Hypothalamus (tissue), 51 donors: ENCODE measurements around the gene HBEGF.
"Not testable (repeated sequence)": the region's sequence is repeated elsewhere in the genome, so short reads cannot be mapped to it uniquely, and the experiment has no call there.

Experiments used
- DNase-seq, 51 donors: peaks; one replicate each; lab custom pipeline; 2025; lab: John Stamatoyannopoulos, UW

HBEGF gene

DNA sequence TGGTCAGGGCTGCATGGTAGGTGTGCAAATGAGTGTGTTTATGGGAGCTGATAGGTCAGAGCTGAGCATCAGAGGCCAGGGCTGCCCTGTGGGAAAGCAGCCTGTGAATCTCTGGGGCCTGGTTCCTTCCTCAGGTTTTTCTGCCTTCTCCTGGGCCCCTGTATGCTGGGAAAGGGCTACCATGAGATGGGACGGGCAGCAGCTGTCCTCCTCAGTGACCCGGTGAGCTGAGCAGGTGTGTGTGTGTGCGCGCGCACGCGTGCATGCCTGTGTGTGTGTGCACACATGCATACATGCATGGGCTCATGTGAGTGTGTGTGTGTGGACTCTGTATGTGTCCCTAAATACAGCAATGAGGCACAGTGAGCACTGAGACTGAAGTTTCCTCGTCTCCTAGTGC lies 15.9 kb upstream of the HBEGF start:
- no peak for DNase-seq

DNA sequence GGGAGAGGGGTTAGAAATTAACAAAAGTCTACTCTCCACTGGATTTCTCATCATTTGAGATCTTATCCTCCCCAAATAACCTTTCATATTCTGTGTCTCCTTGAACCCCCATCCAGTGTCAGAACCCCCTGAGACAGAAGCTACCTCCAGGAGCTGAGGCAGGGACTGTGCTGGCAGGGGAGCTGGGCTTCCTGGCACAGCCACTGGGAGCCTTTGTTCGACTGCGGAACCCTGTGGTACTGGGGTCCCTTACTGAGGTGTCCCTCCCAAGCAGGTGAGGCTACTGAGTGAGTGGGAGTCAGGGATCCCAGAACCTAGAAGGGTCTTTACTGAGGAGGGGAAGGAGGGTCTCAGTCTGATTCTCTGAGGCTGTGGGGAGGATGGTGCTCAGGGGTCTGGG lies 15.5 kb upstream of the HBEGF start:
- no peak for DNase-seq

DNA sequence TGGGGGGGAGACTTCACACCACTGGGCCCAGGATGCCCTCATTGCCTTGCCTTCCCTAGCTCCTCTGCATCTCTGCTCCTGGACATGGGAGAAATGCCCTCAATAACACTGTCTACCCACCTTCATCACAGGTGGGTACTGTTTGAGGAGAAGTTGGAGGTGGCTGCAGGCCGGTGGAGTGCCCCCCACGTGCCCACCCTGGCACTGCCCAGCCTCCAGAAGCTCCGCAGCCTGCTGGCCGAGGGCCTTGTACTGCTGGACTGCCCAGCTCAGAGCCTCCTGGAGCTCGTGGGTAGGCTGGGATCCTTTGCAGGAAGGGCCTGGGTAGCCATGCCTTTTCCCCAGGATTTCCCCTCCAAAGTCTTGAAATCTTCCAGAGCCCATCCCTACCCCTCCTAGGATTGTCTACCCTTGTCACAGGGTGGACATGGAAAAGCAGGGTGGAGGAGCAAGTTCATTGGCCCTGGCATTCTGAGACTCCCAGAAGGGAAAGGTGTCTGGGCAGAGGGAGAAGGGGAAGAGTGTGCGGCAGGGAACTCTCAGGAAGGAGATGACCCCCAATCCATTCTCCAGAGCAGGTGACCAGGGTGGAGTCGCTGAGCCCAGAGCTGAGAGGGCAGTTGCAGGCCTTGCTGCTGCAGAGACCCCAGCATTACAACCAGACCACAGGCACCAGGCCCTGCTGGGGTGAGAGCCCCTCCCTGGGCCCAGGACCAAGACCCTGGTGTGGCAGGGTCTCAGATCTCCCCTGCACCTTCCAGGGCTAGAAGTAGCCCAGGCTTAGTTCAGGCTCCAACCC lies 14.5 kb upstream of the HBEGF start:
- no peak for DNase-seq

DNA sequence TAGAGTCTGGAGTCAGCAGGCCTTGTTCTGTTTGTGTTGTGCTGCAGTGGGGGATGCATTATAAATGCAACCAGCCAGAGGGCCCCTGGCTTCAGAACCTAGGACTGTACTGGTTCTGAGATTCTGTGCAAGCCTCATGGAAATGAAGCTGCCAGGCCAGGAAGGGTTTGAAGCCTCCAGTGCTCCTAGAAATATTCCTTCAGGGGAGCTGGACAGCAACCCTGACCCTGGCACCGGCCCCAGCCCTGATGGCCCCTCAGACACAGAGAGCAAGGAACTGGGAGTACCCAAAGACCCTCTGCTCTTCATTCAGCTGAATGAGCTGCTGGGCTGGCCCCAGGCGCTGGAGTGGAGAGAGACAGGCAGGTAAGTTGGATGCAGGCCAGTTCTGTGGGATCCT lies 13.7 kb upstream of the HBEGF start, which contains the start of gene SLC4A9:
Gene SLC4A9 (plus strand): TSS at position 94 of the 400 bp plus-strand sequence. CDS start 43 bp downstream, at position 137.
- no peak for DNase-seq

DNA sequence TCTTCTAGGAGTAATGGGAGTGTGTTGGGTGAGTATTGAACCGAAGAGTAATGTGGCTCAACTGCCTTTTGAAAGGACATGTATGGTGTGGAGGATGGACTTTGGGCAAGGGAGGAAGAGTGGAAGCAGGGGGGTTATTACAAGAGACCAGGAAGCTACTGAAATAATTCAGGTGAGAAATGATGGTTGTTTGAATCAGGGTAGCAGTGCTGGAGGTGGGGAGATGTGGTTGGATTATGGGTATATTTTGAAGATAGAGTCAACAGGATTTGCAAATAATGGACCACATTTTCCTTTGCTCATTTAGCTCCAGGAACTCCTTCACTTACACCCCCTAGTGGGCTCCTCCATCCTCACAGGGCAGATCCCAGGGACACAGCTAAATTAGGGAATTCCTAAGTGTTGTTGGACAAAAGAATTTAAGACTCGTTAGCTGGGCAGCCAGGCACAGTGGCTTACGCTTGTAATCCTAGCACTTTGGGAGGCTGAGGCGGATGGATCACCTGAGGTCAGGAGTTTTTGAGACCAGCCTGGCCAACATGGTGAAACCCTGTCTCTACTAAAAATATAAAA lies 12.4 kb upstream of the HBEGF start:
- DNase-seq, result no peak

DNA sequence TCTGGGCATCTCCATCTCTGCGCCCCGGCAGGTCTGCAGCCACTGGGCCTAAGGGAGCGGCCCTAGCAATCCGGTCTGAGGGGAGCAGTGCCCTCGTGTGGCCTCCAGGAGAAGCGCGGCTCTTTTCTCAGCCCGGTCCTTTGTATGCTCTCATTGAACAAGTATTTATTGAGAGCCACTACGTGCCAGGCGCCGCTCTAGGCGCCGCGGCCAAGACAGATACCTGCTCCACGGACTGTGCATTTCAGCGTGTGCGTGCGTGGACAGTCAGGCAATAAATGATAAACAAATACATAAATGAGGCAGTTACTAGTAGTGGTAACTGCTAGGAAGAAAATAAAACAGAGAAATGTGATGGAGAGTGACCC lies 11.3 kb upstream of the HBEGF start:
- DNase-seq, result peak in 49 of 51 donors; percentile 14 to 92 (median 75)

DNA sequence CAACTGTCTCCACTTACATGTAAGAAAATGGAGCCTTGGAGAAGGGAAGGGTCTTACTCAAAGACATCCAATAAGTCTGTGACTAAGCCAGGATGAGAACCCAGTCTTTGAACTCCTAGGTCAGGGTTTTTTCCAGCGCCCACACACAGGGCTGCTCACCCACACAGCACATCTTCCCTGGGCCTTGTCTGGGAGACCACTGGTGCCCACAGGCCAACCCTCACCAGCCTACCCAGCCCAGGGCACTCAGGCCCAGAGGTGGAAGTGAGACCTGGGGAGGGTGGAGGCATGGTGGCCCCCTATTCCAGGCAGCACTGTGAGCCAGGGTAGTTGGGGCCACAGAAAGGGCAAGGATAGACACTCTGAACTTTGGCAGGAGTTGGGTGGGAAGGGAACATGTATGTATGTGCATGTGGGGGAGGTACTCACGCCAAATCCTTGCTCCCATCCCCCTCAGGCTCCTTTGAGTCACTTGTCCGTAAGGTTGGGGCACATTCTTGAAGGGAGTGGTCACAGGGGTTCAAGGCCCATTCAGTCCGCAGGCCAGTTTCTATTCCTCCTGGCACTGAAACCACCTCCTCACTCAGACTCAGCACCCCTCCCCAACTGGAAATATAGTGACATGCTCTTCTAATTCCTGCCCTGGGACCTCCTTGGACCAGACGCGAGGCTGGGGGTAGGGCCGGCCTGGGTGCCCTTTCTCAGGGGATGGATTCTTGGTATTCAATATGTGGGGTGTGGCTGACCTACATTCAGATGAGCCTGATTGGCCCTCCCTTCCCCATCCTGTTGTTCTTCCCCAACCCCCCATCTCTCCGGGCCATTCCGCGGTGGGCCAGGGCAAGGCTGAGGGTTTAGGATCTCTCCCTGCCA lies 10.7 kb upstream of the HBEGF start:
- peak in 2 of 51 donors; percentile 26 to 55 for DNase-seq

DNA sequence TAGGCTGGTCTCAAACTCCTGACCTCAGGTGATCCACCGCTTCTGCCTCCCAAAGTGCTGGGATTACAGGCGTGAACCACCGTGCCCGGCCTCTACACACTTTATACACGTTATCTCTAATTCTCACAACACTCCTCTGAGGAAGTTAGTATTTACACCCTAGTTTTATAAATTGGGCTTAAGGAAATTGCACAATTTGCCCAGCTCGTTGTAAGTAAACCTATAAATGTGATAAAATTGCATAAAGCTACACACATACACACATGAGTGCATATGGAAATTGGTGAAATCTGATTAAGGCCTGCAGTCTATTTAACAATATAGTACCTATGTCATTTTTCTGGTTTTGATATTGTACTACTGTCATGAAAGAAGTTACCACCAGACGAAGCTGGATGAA lies 9.1 kb upstream of the HBEGF start:
- no peak for DNase-seq

DNA sequence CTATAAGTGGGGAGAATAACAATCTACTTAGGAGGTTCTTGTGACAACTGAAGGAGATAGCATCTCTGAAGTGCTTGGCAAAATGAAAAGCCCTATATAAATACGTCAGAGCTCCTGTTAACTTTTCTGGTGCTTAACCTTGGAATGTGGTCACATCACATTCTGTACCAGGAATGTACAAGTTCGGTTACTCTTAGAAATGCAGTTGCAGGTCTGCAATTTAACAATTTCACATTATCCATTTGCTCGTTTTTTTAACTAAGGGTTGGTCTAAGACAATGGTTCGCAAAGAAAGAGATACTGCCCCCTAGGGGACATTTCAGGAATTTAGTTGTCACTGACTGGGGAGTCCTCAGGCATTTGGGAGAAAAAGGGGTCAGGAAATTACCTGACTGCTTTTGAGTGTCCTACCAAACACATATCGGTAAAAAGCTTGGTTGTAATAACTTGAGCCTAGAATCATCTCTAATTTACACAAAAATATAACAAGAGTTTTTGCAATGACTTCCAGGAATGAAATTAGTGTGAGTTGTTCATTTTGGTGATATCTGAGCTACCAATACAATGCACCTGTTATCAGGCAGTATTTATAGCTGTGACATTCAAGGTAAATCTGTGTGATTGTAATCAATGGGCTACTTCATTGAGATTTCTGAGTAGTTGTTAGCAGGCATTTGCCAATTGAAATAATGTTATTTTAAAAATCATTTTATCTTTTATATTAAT lies 5.4 kb upstream of the HBEGF start:
- peak in 17 of 51 donors; percentile 4 to 87 (median 28) for DNase-seq

DNA sequence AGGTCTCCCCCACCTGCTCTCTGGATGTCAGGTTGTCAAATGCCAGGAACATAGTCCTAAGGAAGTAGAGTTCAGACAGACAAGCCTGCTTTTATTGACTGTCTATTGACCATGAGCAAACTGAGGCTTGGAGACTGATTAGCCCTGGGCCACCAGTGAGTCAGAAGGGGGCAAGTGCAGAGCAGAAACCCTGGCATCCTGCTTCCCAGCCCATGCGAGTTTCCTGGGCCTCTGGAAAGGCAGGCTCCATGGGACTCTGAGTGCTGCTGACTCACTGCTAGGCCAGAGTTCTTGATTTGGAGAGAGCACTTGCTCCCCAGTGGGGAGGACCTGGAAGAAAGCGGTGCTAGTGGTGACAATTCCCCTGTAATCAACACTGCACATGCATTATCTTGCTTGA lies 2.8 kb upstream of the HBEGF start:
- DNase-seq, result no peak

DNA sequence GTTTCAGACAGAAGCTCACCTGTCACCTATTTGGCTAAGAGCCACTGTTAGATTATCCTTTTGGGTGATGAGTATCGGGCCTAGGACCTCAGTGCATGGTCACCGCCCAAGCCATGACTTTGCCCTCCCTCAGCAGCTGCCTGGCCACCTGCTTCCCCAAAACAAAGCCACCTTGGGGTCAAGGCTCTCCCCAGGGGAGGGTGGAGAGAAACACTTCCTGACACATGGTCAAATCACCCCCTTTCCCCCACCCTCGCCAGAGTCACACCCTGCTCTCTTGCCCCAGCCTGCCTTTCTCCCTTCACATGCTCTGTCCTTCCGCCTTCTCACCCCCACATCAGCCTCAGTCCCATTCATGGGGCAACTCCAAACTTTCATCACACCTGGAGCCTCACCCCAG lies 1.7 kb upstream of the HBEGF start:
- DNase-seq, result no peak

DNA sequence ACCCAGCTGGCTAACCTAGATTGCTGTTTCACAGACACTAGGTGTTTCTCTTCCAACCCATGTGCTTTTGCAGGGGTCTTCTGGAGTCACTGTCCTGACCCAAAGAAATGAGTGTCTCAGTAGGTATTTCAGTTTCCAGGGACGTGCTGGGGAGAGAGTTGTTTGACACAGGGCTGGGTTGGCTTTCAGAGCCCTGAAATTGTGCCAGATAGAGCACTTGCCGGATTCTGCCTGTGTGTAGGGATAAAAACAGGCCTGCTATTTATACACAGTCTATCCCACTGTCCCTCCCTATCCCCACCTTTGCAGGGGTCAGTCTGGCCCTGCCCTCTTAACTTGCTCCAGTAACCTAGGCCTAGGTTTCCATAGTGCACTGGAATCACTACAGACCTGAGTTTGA lies 957 bp upstream of the HBEGF start:
- DNase-seq, result no peak

DNA sequence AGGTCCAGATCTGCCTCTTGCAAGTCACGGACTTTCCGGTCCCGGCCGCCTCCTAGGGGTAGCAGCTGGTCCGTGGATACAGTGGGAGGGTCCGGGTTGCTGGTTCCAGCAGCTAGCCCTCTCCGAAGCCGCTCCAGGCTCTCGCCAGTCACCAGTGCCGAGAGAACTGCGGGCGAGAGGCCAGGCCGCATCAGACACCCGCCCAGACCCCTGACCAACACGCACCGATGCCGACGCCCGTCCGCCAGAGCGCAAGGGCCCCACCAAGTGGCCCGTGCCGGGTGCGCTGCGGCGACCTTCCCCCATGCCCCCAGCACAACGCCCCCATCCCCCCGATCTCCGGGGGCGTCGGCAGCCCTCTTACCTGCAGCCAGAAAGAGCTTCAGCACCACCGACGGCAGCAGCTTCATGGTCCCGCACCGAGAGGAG lies 470 bp downstream of the HBEGF start:
- DNase-seq, result peak in 50 of 51 donors; percentile 15 to 86 (median 64)

DNA sequence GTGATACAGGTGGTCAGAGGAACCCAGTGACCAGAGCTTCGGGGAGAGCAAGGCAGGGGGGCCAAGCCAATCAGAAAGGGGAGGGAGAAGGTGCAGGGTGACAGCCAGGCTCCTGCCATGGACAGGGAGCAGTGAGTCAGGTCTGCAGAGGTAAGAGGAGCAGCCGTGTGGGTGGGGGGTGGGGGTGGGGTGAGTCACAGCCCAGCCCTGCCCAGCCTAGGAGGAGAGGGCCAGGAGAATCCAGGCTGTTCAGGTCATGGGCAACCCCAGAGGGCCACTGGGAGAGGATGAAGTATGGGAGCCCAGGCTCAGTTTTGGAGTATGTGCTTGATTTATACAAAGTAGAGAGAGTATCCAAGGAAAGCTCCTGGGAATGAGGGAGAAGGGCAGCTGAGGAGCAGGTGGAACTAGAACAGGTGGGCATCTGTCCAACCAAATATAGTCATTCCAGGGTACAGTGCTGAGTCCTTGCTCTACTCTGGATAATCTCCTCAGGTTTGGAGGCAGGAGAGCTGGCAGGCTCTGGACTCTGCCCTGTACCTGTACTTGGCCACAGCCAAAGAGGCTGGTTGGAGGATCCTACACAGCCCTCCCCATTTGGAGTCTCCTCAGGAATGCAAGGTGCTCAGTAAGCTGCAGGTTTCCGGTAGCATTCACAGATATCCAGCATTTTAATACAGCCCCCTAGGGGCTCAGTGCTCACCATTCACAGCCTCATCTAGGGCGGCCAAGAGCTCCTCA lies 1.6 kb downstream of the HBEGF start:
- peak in 1 of 51 donors; percentile 34 for DNase-seq

DNA sequence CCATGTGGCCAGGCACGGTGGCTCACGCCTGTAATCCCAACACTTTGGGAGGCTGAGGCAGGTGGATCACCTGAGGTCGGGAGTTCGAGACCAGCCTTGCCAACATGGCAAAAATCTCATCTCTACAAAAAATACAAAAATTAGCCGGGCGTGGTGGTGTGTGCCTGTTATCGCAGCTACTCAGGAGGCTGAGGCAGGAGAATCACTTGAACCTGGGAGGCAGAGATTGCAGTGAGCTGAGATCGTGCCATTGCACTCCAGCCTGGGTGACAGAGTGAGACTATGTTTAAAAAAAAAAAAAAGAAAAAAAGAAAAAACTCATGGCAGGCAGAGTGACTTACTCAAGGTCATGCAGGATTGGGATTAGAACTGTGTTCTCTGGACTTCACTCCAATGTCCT lies 2.6 kb downstream of the HBEGF start:
- not testable (repeated sequence) for DNase-seq

DNA sequence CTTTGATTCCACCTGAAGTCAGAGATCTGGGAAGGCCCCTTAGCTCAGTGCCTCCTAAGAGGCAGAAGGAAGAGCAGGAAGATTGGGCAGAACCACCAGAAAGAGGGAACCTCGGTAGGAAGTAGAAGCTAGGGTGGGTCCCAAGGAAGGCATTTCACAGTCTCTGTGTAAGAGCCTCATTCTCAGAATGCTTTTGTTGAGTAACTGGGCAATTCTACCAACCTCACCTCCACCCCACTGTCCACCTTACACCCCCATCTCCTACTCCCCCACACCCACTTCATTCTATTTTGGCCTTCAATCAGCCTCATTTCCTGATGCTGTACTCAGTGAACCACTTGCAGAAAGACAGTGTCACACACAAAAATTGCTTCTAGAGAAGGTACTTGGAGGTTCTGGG lies 3.5 kb downstream of the HBEGF start:
- no peak for DNase-seq

DNA sequence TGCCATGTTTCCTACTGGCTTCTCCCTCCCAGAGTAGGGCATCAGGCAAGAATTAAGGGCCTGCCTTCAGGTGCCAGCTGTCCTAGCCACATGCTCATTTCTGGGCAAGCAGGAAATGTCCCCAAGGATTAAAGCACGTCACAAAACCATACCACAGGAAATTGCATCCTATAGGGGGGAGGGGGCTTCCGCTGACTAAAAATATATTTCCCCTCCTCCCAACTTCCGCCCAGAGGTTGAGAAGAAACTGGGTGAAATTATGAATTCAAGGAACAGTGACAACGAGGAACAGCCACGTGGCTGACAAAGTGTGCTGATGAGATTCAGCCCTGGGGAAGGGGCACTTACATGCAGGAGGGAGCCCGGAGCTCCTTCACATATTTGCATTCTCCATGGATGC lies 4.1 kb downstream of the HBEGF start:
- DNase-seq, result no peak

DNA sequence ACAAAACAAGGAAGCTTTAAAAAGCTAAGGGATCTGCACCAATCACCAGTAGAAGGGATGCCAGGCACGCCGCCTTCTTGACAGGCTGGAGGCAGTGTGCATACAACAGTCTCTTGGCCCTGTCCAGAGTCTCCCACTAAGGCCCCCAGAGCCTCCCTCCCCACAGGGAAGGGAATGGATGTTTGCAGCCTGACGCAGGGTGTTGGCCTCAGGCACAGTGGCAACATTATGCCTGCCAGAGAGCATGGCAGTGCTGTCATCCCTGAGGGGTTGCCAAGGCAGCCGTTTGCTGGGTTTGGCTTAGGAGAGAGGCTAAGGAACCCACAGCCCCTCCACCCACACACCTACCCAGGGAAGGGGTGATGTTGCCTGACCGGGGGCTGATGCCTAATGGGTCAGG lies 4.8 kb downstream of the HBEGF start:
- peak in 46 of 51 donors; percentile 8 to 89 (median 63) for DNase-seq

DNA sequence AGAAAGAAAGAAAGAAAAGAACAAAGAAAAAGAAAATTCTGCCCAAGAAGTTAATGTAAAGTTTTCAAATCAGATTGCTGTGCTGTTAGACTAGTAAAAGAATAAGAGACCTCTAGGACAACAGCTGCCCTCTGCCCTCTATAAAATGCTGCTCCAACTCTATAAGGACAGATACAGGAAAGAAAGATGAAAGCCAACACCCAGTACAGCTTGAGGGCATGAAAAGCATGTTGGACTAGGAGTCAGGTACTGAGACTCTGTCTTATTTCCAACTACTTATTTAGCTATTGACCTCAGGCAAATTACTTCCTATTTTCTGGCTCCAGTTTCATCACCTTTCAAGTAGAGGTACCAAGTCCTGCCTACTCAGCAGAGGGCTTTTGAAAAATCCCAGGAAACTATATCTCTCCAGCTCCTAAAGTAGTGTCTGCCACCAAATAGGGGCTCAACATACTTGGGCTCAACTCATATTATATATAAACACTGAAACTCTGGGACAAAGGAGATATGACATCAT lies 5.7 kb downstream of the HBEGF start:
- DNase-seq, result no peak

DNA sequence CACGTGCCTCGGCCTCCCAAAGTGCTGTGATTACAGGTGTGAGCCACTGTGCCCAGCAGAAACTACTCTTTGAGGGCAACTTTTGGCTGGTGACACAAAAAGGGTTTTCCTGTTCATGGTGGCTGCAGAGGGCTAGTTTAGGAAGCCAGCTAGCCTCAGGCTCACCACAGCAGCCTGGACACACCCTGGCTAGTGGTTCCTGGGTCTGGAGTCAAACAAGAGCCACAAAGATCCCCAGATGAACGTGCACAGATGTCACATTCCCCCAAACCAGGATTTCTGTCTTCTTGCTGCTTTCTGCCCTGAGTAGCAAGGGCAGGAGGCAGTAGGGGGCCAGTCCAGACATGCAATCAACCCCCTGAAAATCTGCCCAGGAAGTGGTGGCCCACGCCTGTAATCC lies 6.8 kb downstream of the HBEGF start:
- DNase-seq, result no peak
